Neural crest cell (in vitro differentiated cells): Measurements from ENCODE around the gene CBLN3. TPM values are rescaled to one million over a fixed set of nuclear protein-coding genes. Genes with fewer than 3 reads are reported as not detected.

ENCODE experiments used
- DNase-seq: peaks from one replicate; pipeline ENCODE4 v3.0.0; 2021; ENCODE audit warnings: low read depth, mixed read lengths, low spot score
- H3K27ac Mint-ChIP-seq: one replicate; pipeline ENCODE4 v1.8.0; 2021; ENCODE audit warnings: mild to moderate bottlenecking, mixed read lengths; ENCODE audit not compliant: unreplicated experiment
- H3K27me3 Mint-ChIP-seq: 2 replicates; pipeline ENCODE4 v1.8.0; 2021; ENCODE audit warnings: low read depth, mild to moderate bottlenecking, mixed read lengths
- H3K36me3 Mint-ChIP-seq: 2 replicates; pipeline ENCODE4 v1.8.0; 2021; ENCODE audit warnings: low read depth, mild to moderate bottlenecking, mixed read lengths
- H3K4me1 Mint-ChIP-seq: 2 replicates; pipeline ENCODE4 v1.8.0; 2021; ENCODE audit warnings: mixed read lengths
- H3K4me3 Mint-ChIP-seq: one replicate; pipeline ENCODE4 v1.8.0; 2021; ENCODE audit warnings: mild to moderate bottlenecking, mixed read lengths
- H3K9me3 Mint-ChIP-seq: 2 replicates; pipeline ENCODE4 v1.8.0; 2021; ENCODE audit warnings: mixed read lengths
- total RNA-seq: library from RNA; stranded (reverse); gene quantifications from 2 replicates; pipeline ENCODE4 v1.2.1, GENCODE V29; 2021
- TF ChIP-seq, protein P1 (sequence below): fragments of 200-600 bp; sonication (generic); conservative IDR thresholded peaks from 2 replicates; pipeline ENCODE4 v1.5.0; 2021; ENCODE audit warnings: antibody characterized with exemption, mild to moderate bottlenecking

Gene CBLN3
- total RNA-seq, 1 donor from 2014 or later = 1.0 TPM

DNA sequence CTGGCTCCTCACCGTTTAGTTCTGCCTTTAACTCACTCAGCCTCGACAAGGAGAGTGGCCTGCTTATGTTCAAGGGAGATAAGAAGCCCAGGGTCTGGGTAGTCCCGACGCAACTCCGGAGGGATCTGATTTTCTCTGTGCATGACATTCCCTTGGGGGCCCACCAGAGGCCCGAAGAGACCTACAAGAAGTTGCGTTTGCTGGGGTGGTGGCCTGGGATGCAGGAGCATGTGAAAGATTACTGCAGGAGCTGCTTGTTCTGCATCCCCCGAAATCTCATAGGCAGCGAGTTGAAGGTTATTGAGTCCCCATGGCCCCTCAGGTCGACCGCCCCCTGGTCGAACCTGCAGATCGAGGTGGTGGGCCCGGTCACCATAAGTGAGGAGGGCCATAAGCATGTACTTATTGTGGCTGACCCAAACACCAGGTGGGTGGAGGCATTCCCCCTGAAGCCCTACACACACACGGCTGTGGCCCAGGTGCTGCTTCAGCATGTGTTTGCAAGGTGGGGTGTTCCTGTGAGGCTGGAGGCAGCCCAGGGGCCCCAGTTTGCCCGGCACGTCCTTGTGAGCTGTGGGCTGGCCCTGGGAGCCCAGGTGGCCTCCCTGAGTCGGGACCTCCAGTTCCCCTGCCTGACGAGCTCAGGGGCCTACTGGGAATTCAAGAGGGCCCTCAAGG is 13.1 kb downstream of the CBLN3 start:
- Mint-ChIP-seq H3K4me1 (no peaks in the 10 kb centered on the region), H3K9me3 (no peaks in the 10 kb centered on the region), H3K27ac (no peak overlapping the region), H3K27me3 (peaks cover 9% of the 10 kb centered on the region), H3K36me3 (no peaks in the 10 kb centered on the region), H3K4me3 (no peak overlapping the region)
- TF ChIP-seq, protein P1, sequence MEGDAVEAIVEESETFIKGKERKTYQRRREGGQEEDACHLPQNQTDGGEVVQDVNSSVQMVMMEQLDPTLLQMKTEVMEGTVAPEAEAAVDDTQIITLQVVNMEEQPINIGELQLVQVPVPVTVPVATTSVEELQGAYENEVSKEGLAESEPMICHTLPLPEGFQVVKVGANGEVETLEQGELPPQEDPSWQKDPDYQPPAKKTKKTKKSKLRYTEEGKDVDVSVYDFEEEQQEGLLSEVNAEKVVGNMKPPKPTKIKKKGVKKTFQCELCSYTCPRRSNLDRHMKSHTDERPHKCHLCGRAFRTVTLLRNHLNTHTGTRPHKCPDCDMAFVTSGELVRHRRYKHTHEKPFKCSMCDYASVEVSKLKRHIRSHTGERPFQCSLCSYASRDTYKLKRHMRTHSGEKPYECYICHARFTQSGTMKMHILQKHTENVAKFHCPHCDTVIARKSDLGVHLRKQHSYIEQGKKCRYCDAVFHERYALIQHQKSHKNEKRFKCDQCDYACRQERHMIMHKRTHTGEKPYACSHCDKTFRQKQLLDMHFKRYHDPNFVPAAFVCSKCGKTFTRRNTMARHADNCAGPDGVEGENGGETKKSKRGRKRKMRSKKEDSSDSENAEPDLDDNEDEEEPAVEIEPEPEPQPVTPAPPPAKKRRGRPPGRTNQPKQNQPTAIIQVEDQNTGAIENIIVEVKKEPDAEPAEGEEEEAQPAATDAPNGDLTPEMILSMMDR = no peak
- no peak for DNase-seq

- TF ChIP-seq, protein P1 = no peak
- Mint-ChIP-seq H3K36me3 (no peaks in the 10 kb centered on the region), H3K27ac (no peak overlapping the region)
These were observed 13.8 kb downstream of the CBLN3 start for GRCh38 chr14:24415421-24416253.

DNA sequence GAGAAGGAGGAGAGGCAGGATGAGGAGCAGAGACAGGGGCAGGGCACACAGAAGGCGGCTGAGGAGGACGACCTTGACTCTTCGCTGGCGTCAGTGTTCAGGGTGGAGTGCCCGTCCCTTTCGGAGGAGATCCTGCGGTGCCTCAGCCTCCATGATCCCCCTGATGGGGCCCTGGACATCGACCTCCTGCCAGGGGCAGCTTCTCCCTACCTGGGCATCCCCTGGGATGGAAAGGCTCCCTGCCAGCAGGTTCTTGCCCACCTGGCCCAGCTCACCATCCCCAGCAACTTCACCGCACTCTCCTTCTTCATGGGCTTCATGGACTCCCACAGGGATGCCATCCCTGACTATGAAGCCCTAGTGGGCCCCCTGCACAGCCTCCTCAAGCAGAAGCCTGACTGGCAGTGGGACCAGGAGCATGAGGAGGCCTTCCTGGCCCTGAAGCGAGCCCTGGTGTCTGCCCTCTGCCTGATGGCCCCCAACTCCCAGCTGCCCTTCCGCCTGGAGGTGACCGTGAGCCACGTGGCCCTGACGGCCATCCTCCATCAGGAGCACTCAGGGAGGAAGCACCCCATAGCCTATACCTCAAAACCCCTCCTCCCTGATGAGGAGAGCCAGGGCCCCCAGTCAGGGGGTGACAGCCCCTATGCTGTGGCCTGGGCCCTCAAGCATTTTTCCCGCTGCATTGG is 14.6 kb downstream of the CBLN3 start:
- H3K36me3 Mint-ChIP-seq = no peaks in the 10 kb centered on the region
- no peaks in the 10 kb centered on the region for H3K4me1 Mint-ChIP-seq
- H3K9me3 Mint-ChIP-seq = no peaks in the 10 kb centered on the region
- TF ChIP-seq, protein P1 = no peak
- no peak for DNase-seq
- no peak overlapping the region for H3K27ac Mint-ChIP-seq
- no peak overlapping the region for H3K4me3 Mint-ChIP-seq
- peaks cover 9% of the 10 kb centered on the region for H3K27me3 Mint-ChIP-seq

More at GRCh38 chr14:24415421-24416253, 13.8 kb downstream of the CBLN3 start:
- no peak for DNase-seq
- Mint-ChIP-seq H3K4me1 (no peaks in the 10 kb centered on the region), H3K27me3 (peaks cover 9% of the 10 kb centered on the region), H3K9me3 (no peaks in the 10 kb centered on the region), H3K4me3 (no peak overlapping the region)

- no peak for DNase-seq
- Mint-ChIP-seq H3K9me3 (no peaks in the 10 kb centered on the region), H3K27ac (peak overlapping the region; percentile 20), H3K4me3 (no peak overlapping the region), H3K27me3 (peaks cover 3% of the 10 kb centered on the region), H3K36me3 (no peaks in the 10 kb centered on the region), H3K4me1 (no peaks in the 10 kb centered on the region)
- TF ChIP-seq, protein P1 = no peak
These were observed 15.4 kb downstream of the CBLN3 start for GRCh38 chr14:24414077-24414476.
